HEK293T (cell line): ENCODE measurements around the gene SCN8A.

Experiments used
- CTCF ChIA-PET: fragments of 350-600 bp; formaldehyde crosslinking; extraction: SDS; loops from one replicate; lab custom pipeline; 2021; ENCODE audit warnings: antibody characterized with exemption, inconsistent platforms; lab: Yijun Ruan, JAX
- POLR2A ChIA-PET: fragments of 350-600 bp; formaldehyde crosslinking; extraction: SDS; loops from one replicate; lab custom pipeline; 2020; ENCODE audit warnings: antibody characterized with exemption, inconsistent platforms; lab: Yijun Ruan, JAX
- DNase-seq: peaks from one replicate; pipeline ENCODE4 v3.0.0; 2012; ENCODE audit warnings: mixed read lengths; ENCODE audit errors: extremely low spot score
- ARNT ChIP-seq: fragments of 450-650 bp; IDR thresholded peaks from 2 replicates; pipeline ENCODE4 v1.6.1; 2017; ENCODE audit warnings: mild to moderate bottlenecking
- BHLHE40 ChIP-seq: fragments of 450-650 bp; IDR thresholded peaks from 2 replicates; pipeline ENCODE4 v1.6.1; 2016; ENCODE audit warnings: mild to moderate bottlenecking, moderate library complexity, borderline replicate concordance
- CTBP1 ChIP-seq: fragments of 450-650 bp; IDR thresholded peaks from 2 replicates; pipeline ENCODE4 v1.6.1; 2016; ENCODE audit warnings: borderline replicate concordance
- ELF4 ChIP-seq: fragments of 450-650 bp; IDR thresholded peaks from 2 replicates; pipeline ENCODE4 v1.6.1; 2017; ENCODE audit warnings: antibody characterized with exemption
- FOXA1 ChIP-seq: fragments of 450-650 bp; IDR thresholded peaks from 2 replicates; pipeline ENCODE4 v1.6.1; 2016; ENCODE audit warnings: mild to moderate bottlenecking
- FOXK2 ChIP-seq: fragments of 450-650 bp; IDR thresholded peaks from 2 replicates; pipeline ENCODE4 v1.6.1; 2016; ENCODE audit warnings: mild to moderate bottlenecking
- FOXM1 ChIP-seq: fragments of 450-650 bp; IDR thresholded peaks from 2 replicates; pipeline ENCODE4 v1.6.1; 2017; ENCODE audit warnings: mild to moderate bottlenecking, borderline replicate concordance
- HDGF ChIP-seq: fragments of 450-650 bp; IDR thresholded peaks from 2 replicates; pipeline ENCODE4 v1.6.1; 2017; ENCODE audit warnings: antibody characterized with exemption, borderline replicate concordance
- L3MBTL2 ChIP-seq: fragments of 450-650 bp; conservative IDR thresholded peaks from 2 replicates; pipeline ENCODE4 v1.6.1; 2016; ENCODE audit warnings: mild to moderate bottlenecking
- LEF1 ChIP-seq: fragments of 450-650 bp; IDR thresholded peaks from 2 replicates; pipeline ENCODE4 v1.6.1; 2017; ENCODE audit warnings: mild to moderate bottlenecking, borderline replicate concordance
- NFRKB ChIP-seq: fragments of 450-650 bp; IDR thresholded peaks from 2 replicates; pipeline ENCODE4 v1.6.1; 2016; ENCODE audit warnings: mild to moderate bottlenecking, moderate library complexity
- PKNOX1 ChIP-seq: fragments of 450-650 bp; IDR thresholded peaks from 2 replicates; pipeline ENCODE4 v1.6.1; 2016
- SP1 ChIP-seq: fragments of 450-650 bp; IDR thresholded peaks from 2 replicates; pipeline ENCODE4 v1.6.1; 2017
- SUZ12 ChIP-seq: fragments of 450-650 bp; IDR thresholded peaks from 2 replicates; pipeline ENCODE4 v1.6.1; 2016; ENCODE audit warnings: mild to moderate bottlenecking
- TARDBP ChIP-seq: fragments of 450-650 bp; IDR thresholded peaks from 2 replicates; pipeline ENCODE4 v1.6.1; 2016
- ZNF384 ChIP-seq: fragments of 450-650 bp; IDR thresholded peaks from 2 replicates; pipeline ENCODE4 v1.6.1; 2016

SCN8A gene

DNA sequence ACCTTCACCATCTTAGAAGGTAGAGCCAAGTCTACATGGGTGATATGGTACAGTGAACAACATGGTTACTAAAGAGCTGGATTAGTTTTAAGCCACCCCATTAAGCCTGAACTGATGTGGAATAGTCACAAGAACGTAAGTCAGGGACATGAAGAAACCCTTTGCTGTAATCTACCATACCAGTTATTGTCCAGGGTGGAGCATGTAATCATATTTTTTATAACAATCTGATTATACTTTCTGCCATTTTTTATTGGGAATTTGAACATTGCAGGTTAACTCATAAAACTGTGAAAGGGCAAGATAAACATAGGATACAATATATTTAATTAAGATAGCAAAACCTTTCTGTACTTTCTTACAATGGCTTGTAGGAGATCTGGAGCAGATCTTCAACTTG, 153.9 kb downstream of the SCN8A start:
- DNase-seq = no peak
- ChIA-PET POLR2A (no interaction called here), CTCF (no interaction called here)
- no peak for TF ChIP-seq LEF1
- no peak for TF ChIP-seq FOXM1
- no peak for TF ChIP-seq FOXA1
- TF ChIP-seq ELF4 = no peak
- no peak for TF ChIP-seq SUZ12
- no peak for TF ChIP-seq ZNF384
- TF ChIP-seq NFRKB = no peak
- no peak for TF ChIP-seq L3MBTL2
- no peak for TF ChIP-seq PKNOX1
- TF ChIP-seq ARNT = no peak
- no peak for TF ChIP-seq BHLHE40
- no peak for TF ChIP-seq TARDBP
- no peak for TF ChIP-seq SP1
- TF ChIP-seq FOXK2 = no peak
- TF ChIP-seq HDGF = no peak

GRCh38 chr12:51746416-51746815, 155.4 kb downstream of the SCN8A start:
- no peak for DNase-seq
- CTCF ChIA-PET = no interaction called here
- POLR2A ChIA-PET = no interaction called here
- no peak for TF ChIP-seq BHLHE40
- no peak for TF ChIP-seq PKNOX1
- no peak for TF ChIP-seq HDGF
- TF ChIP-seq FOXK2 = no peak
- TF ChIP-seq CTBP1 = no peak
- TF ChIP-seq ZNF384 = no peak
- no peak for TF ChIP-seq LEF1
- TF ChIP-seq ARNT = no peak
- no peak for TF ChIP-seq FOXM1
- TF ChIP-seq SP1 = no peak

DNA sequence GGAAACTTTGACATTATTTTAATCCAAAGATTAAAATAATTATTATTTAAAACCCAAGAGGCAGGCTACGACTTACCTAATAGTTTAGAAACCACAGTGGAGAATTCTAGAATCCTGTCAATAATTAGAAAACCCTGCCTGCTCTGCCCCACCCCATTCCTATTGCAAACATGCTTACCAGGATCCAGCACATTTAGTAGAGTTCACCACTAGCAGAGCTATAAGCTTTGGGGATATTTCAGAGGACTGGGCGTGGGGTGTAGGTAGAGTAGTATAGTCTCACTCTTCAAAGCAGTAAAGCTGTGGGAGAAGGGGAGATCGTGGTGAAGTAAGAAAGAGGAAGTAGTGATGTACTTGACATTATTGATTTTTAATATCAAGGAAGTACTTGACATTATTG, 157.2 kb downstream of the SCN8A start:
- TF ChIP-seq HDGF = no peak
- ChIA-PET CTCF (no interaction called here), POLR2A (no interaction called here)
- DNase-seq = no peak

DNA sequence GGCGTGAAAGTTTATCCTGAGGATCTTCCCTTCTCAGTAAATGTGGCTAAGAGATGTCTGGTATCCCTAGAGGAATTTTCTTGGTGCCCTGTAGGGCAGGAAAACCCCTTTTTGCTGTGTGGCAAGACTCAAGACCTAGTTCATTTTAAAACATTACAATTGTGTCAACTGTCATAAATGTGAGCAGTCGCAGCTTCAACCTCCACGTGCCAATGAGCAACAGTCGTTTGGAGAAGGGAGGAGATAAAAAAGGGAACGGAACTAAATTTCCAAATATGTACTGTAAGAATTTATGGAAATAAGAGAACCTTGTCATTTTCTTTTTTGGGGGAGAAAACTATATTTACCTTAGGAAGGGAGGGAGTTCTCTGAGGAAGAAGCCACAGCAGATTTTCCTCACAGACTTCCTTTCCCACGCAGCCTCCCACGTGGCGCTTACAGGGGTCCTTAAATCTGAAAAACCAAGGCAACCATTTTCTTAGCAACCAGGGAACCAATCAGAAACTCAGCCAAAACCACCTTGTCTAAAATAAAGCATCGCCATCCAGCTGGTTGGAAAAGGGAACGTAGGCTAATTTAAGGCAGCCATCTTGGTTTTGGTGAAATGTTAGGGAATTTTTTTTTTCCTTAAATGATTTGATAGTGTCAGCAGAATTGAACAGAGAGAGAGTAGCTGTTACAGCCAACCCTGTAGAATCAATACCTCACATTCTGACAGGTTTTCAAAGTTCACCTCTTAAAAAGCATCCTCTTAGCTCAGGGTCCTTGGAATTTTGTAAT, 158.4 kb downstream of the SCN8A start:
- POLR2A ChIA-PET = no interaction called here
- CTCF ChIA-PET = no interaction called here
- TF ChIP-seq FOXA1 (no peak), PKNOX1 (no peak), HDGF (no peak), CTBP1 (no peak)
- no peak for DNase-seq

GRCh38 chr12:51749986-51750317, 158.9 kb downstream of the SCN8A start:
- POLR2A ChIA-PET = no interaction called here
- CTCF ChIA-PET = no interaction called here
- TF ChIP-seq ELF4 (no peak), HDGF (no peak), L3MBTL2 (no peak), TARDBP (no peak), CTBP1 (no peak), FOXM1 (no peak), SUZ12 (no peak)
- no peak for DNase-seq

GRCh38 chr12:51751661-51752060, 160.6 kb downstream of the SCN8A start:
- TF ChIP-seq FOXM1 (no peak), TARDBP (no peak), HDGF (no peak), ELF4 (no peak), SUZ12 (no peak), LEF1 (no peak), ZNF384 (no peak), L3MBTL2 (no peak), SP1 (no peak), FOXK2 (no peak), ARNT (no peak), PKNOX1 (no peak), NFRKB (no peak), FOXA1 (no peak), BHLHE40 (no peak), CTBP1 (no peak)
- CTCF ChIA-PET = no interaction called here
- no peak for DNase-seq
- POLR2A ChIA-PET = no interaction called here
